ENCODE measurements around the gene OR51V1. TPM values are rescaled to one million over a fixed set of nuclear protein-coding genes. Genes with fewer than 3 reads are reported as not detected.

OR51V1 gene
- total and polyA plus RNA-seq, 12 donors = not detected

- 9 to 38% (median 17%) methylated on average over 2 of the region's 2 CpGs for WGBS, 4 donors
- Histone ChIP-seq H3K36me3 (replicated peaks in 1 of 2) (no peaks in the 10 kb centered on the region), H3K4me3 (no peak within 1 kb of the TSS), H3K27me3 (no peaks in the 10 kb centered on the region), H3K27ac (no peak within 1 kb of the TSS), H3K4me1 (replicated peaks in 1 of 2) (no peaks in the 10 kb centered on the region), H3K9me3 (replicated peaks in 1 of 3) (no peaks in the 10 kb centered on the region)
- DNase-seq = no peak
- intact Hi-C loops (cut with DNase I) = no loop called here
- TF ChIP-seq POLR2A (IDR thresholded peaks at IDR 0.05) = no peak
Observed at GRCh38 chr11:5234381-5234834, 33.9 kb upstream of the OR51V1 start, which contains the start of gene HBD. Gene HBD, minus strand, starts transcription at chr11:5234483. Its CDS starts 50 bp downstream, at chr11:5234433.

- Histone ChIP-seq H3K27me3 (no peaks in the 10 kb centered on the region), H3K4me3 (no peak overlapping the region), H3K27ac (no peak overlapping the region)
Observed at GRCh38 chr11:5233307-5233706, 32.8 kb upstream of the OR51V1 start.

GRCh38 chr11:5232821-5233220 lies 32.3 kb upstream of the OR51V1 start:
- no peak for TF ChIP-seq CTCF (IDR thresholded peaks at IDR 0.05)
- TF ChIP-seq POLR2A (IDR thresholded peaks at IDR 0.05) = no peak
- no peaks in the 10 kb centered on the region for H3K27me3 ChIP-seq
- 93 to 98% (median 96%) methylated on average over 2 of the region's 2 CpGs for WGBS, 4 donors
- H3K9me3 ChIP-seq (replicated peaks in 1 of 3) = no peaks in the 10 kb centered on the region
- no peaks in the 10 kb centered on the region for H3K36me3 ChIP-seq (replicated peaks in 1 of 2)
- intact Hi-C loops (cut with DNase I) = no loop called here
- no peak overlapping the region for H3K27ac ChIP-seq
- H3K4me1 ChIP-seq (replicated peaks in 1 of 2) = no peaks in the 10 kb centered on the region
- DNase-seq = no peak
- H3K4me3 ChIP-seq = no peak overlapping the region

More at GRCh38 chr11:5233307-5233706, 32.8 kb upstream of the OR51V1 start:
- intact Hi-C loops (cut with DNase I) = no loop called here
- Histone ChIP-seq H3K36me3 (replicated peaks in 1 of 2) (no peaks in the 10 kb centered on the region), H3K9me3 (replicated peaks in 1 of 3) (no peaks in the 10 kb centered on the region), H3K4me1 (replicated peaks in 1 of 2) (no peaks in the 10 kb centered on the region)
- TF ChIP-seq CTCF (IDR thresholded peaks at IDR 0.05) = no peak
- TF ChIP-seq POLR2A (IDR thresholded peaks at IDR 0.05) = no peak
- DNase-seq = no peak
- WGBS, 4 donors = 65 to 89% (median 80%) methylated on average over 1 of the region's 1 CpG

- TF ChIP-seq POLR2A (IDR thresholded peaks at IDR 0.05) (no peak), CTCF (IDR thresholded peaks at IDR 0.05) (no peak)
- no peaks in the 10 kb centered on the region for H3K36me3 ChIP-seq (replicated peaks in 1 of 2)
- no peak for DNase-seq
- intact Hi-C loops (cut with DNase I) = no loop called here
- 55 to 58% (median 57%) methylated on average over 3 of the region's 3 CpGs for whole genome bisulfite sequencing, 4 donors
- H3K4me1 ChIP-seq (replicated peaks in 1 of 2) = no peaks in the 10 kb centered on the region
- no peaks in the 10 kb centered on the region for H3K27me3 ChIP-seq
- H3K9me3 ChIP-seq (replicated peaks in 1 of 3) = no peaks in the 10 kb centered on the region
- no peak overlapping the region for H3K4me3 ChIP-seq
- no peak overlapping the region for H3K27ac ChIP-seq
Observed at GRCh38 chr11:5232176-5232575, 31.7 kb upstream of the OR51V1 start.

GRCh38 chr11:5231111-5231510 lies 30.6 kb upstream of the OR51V1 start:
- TF ChIP-seq CTCF (IDR thresholded peaks at IDR 0.05) = no peak
- no peak for TF ChIP-seq POLR2A (IDR thresholded peaks at IDR 0.05)
- WGBS, 4 donors = 80 to 86% (median 82%) methylated on average over 2 of the region's 2 CpGs
- H3K27me3 ChIP-seq = no peaks in the 10 kb centered on the region
- H3K27ac ChIP-seq = no peak overlapping the region
- no peaks in the 10 kb centered on the region for H3K4me1 ChIP-seq (replicated peaks in 1 of 2)
- no peak overlapping the region for H3K4me3 ChIP-seq
- no peaks in the 10 kb centered on the region for H3K9me3 ChIP-seq (replicated peaks in 1 of 3)
- H3K36me3 ChIP-seq (replicated peaks in 1 of 2) = no peaks in the 10 kb centered on the region
- intact Hi-C loops (cut with DNase I) = no loop called here
- DNase-seq = no peak
